B cell (primary cell): ENCODE measurements around the gene RAP1GAP2. TPM values are rescaled to one million over a fixed set of nuclear protein-coding genes. Genes with fewer than 3 reads are reported as not detected.

Experiments
- ATAC-seq: fragments of 200-7000 bp; cut with Tn5 transposase; one replicate; pipeline ENCODE4 v1.10.0; 2021; ENCODE audit warnings: low read depth, mild to moderate bottlenecking, moderate number of reproducible peaks, moderate library complexity
- CTCF ChIA-PET: fragments of 350-600 bp; sonication (Branson Sonifier 250); formaldehyde crosslinking; loops from one replicate; lab custom pipeline; 2021; ENCODE audit warnings: antibody characterized with exemption, inconsistent platforms; lab: Charles Lee
- POLR2A ChIA-PET: fragments of 350-600 bp; sonication (Branson Sonifier 250); formaldehyde crosslinking; loops from one replicate; lab custom pipeline; 2021; ENCODE audit warnings: antibody characterized with exemption; lab: Charles Lee
- DNase-seq: peaks from one replicate; pipeline ENCODE4 v3.0.0; 2013
- H2AFZ ChIP-seq: 2 replicates; pipeline ENCODE4 v1.6.1; 2012; ENCODE audit warnings: mild to moderate bottlenecking, low read depth, low read length; ENCODE audit not compliant: insufficient read depth, poor library complexity, severe bottlenecking
- H3K27ac ChIP-seq, 2 donors: 1 replicate in 1 of 2; 2 replicates in 1 of 2; pipeline ENCODE4 v1.5.1; 2012 to 2013; ENCODE audit warnings: low read length in 2 of 2, mild to moderate bottlenecking in 2 of 2, moderate library complexity in 1 of 2
- H3K27me3 ChIP-seq, 4 experiments: fragments of 200-600 bp in 1 of 4; sonication (generic) in 1 of 4; replicated peaks in 1 of 4; 1 replicate in 2 of 4; 2 replicates in 2 of 4; pipeline versions ENCODE4 v1.6.1 to v1.7.0; 2013 to 2016; ENCODE audit warnings: low read length in 3 of 4, mild to moderate bottlenecking in 2 of 4, mixed read lengths in 1 of 4, moderate library complexity in 1 of 4; ENCODE audit not compliant: insufficient read depth in 4 of 4, control insufficient read depth in 3 of 4; ENCODE audit errors: control extremely low read depth in 1 of 4
- H3K36me3 ChIP-seq, 2 experiments: replicated peaks in 1 of 2; 1 replicate in 1 of 2; 2 replicates in 1 of 2; pipeline versions ENCODE4 v1.6.1 to v1.7.1; 2013; ENCODE audit warnings: low read length in 1 of 2; ENCODE audit not compliant: insufficient read depth in 2 of 2, control insufficient read depth in 1 of 2; ENCODE audit errors: control extremely low read depth in 1 of 2, extremely low read depth in 1 of 2
- H3K4me1 ChIP-seq, 2 donors: fragments of 200-600 bp in 1 of 2; sonication (generic) in 1 of 2; 1 replicate in 1 of 2; 2 replicates in 1 of 2; pipeline versions ENCODE4 v1.5.1 to v1.6.1; 2013 to 2017; ENCODE audit warnings: low read length in 2 of 2; ENCODE audit not compliant: control insufficient read depth in 2 of 2, insufficient read depth in 2 of 2
- H3K4me2 ChIP-seq: replicated peaks from 2 replicates; pipeline ENCODE3; 2012; ENCODE audit warnings: mild to moderate bottlenecking, low read depth, low read length; ENCODE audit not compliant: poor library complexity, severe bottlenecking
- H3K4me3 ChIP-seq, 5 experiments: fragments of 200-600 bp in 1 of 5; sonication (generic) in 1 of 5; 1 replicate in 3 of 5; 2 replicates in 2 of 5; pipeline versions ENCODE4 v1.5.1 to v1.7.0; 2011 to 2016; ENCODE audit warnings: low read length in 4 of 5, mild to moderate bottlenecking in 4 of 5, low read depth in 2 of 5, control low read depth in 1 of 5, moderate library complexity in 1 of 5; ENCODE audit not compliant: insufficient read depth in 1 of 5; ENCODE audit errors: control extremely low read depth in 1 of 5, extremely low read depth in 1 of 5
- H3K79me2 ChIP-seq: fragments of 200-600 bp; sonication (generic); one replicate; pipeline ENCODE4 v1.6.0; 2016; ENCODE audit warnings: low read length; ENCODE audit not compliant: control insufficient read depth, insufficient read depth
- H3K9ac ChIP-seq: fragments of 200-600 bp; sonication (generic); 2 replicates; pipeline ENCODE4 v1.6.1; 2017; ENCODE audit warnings: mild to moderate bottlenecking, low read length, moderate library complexity
- H3K9me3 ChIP-seq, 3 donors: one replicate each; pipeline versions ENCODE4 v1.6.1 to v1.7.1; 2013; ENCODE audit warnings: low read length in 2 of 3; ENCODE audit not compliant: control insufficient read depth in 2 of 3, insufficient read depth in 1 of 3; ENCODE audit errors: control extremely low read depth in 1 of 3
- H4K20me1 ChIP-seq: 2 replicates; pipeline ENCODE4 v1.6.0; 2012; ENCODE audit warnings: mild to moderate bottlenecking, low read length; ENCODE audit not compliant: insufficient read depth, control insufficient read depth, poor library complexity, severe bottlenecking
- H3K27ac Mint-ChIP-seq: one replicate; pipeline ENCODE4 v1.8.0; 2021; ENCODE audit warnings: mixed read lengths
- H3K27me3 Mint-ChIP-seq: one replicate; pipeline ENCODE4 v1.8.0; 2021; ENCODE audit warnings: mixed read lengths
- H3K4me1 Mint-ChIP-seq: one replicate; pipeline ENCODE4 v1.8.0; 2021; ENCODE audit warnings: mixed read lengths
- H3K4me3 Mint-ChIP-seq: one replicate; pipeline ENCODE4 v1.8.0; 2021; ENCODE audit warnings: mixed read lengths
- H3K9me3 Mint-ChIP-seq: one replicate; pipeline ENCODE4 v1.8.0; 2022; ENCODE audit warnings: mixed read lengths; ENCODE audit not compliant: insufficient read depth
- EZH2 ChIP-seq: IDR thresholded peaks from 2 replicates; pipeline ENCODE4 v1.6.1; 2012; ENCODE audit warnings: borderline replicate concordance, low read depth, mild to moderate bottlenecking, moderate library complexity, low read length; ENCODE audit not compliant: insufficient read depth, poor library complexity, severe bottlenecking
- WGBS: methylation state at CpG from one replicate; pipeline ENCODE4 v1.1.5; 2013; ENCODE audit warnings: missing lambda C conversion rate; ENCODE audit not compliant: insufficient coverage; 5-methylcytosine and 5-hydroxymethylcytosine counted together
- intact Hi-C: fragments of 100-400 bp; cut with micrococcal nuclease; formaldehyde crosslinking; loops from one replicate; pipeline ENCODE4 v1.10.0; 2022
- polyA plus RNA-seq: library from polyadenylated mRNA; depleted of rRNA; stranded (reverse); fragments of >200 nt; gene quantifications from 2 replicates; pipeline ENCODE4 v1.2.3, GENCODE V29; 2012
- total RNA-seq, 2 donors: library from RNA; stranded (reverse); fragments of 120-200 nt in 1 of 2; gene quantifications; 1 replicate in 1 of 2; 2 replicates in 1 of 2; pipeline versions ENCODE4 v1.2.3 to v1.2.4, GENCODE V29; 2013 to 2022
- TF ChIP-seq, protein P1 (sequence below): fragments of 200-600 bp; IDR thresholded peaks from one replicate; pipeline ENCODE4 v1.8.0; 2022; ENCODE audit warnings: antibody characterized with exemption, mild to moderate bottlenecking

RAP1GAP2 gene
- total and polyA plus RNA-seq, 2 donors (not counting 1 experiment from before 2014, with no cell fraction given): 14.9 to 16.4 TPM

DNA sequence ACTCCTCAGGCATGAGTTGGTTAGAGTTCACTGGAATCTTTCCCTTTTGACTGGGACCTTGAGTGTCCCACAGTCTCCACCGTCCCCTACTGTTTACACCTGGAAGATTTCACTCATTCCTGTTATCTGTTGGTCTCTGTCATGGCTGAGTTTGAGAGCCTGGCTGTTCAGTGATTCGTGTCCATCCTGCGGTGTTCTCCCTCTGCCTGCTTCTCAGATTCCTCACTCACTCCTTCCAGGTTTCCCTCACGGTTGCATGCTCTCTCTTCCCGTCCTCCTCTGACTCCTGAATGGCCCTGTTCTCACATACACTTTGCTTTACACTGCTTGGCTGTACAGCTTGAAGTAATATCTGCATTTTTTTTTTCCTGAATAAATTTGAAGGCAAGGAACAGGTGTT is 242.7 kb downstream of the RAP1GAP2 start:
- Histone ChIP-seq H3K27me3 (peaks cover 0 to 9% (median 0%) of the 10 kb centered on the region in 4 experiments), H3K4me2 (no peak overlapping the region), H3K4me1 (peaks cover 6 to 9% of the 10 kb centered on the region in 2 donors), H3K9ac (no peak overlapping the region), H3K79me2 (no peaks in the 10 kb centered on the region), H3K9me3 (peaks cover 3 to 6% (median 5%) of the 10 kb centered on the region in 3 donors), H3K36me3 (no peaks in the 10 kb centered on the region), H3K27ac (no peak overlapping the region), H4K20me1 (no peaks in the 10 kb centered on the region), H2AFZ (no peak overlapping the region), H3K4me3 (no peak overlapping the region)
- 100% methylated on average over 3 of the region's 5 CpGs for WGBS
- no peak for DNase-seq
- TF ChIP-seq, protein P1, sequence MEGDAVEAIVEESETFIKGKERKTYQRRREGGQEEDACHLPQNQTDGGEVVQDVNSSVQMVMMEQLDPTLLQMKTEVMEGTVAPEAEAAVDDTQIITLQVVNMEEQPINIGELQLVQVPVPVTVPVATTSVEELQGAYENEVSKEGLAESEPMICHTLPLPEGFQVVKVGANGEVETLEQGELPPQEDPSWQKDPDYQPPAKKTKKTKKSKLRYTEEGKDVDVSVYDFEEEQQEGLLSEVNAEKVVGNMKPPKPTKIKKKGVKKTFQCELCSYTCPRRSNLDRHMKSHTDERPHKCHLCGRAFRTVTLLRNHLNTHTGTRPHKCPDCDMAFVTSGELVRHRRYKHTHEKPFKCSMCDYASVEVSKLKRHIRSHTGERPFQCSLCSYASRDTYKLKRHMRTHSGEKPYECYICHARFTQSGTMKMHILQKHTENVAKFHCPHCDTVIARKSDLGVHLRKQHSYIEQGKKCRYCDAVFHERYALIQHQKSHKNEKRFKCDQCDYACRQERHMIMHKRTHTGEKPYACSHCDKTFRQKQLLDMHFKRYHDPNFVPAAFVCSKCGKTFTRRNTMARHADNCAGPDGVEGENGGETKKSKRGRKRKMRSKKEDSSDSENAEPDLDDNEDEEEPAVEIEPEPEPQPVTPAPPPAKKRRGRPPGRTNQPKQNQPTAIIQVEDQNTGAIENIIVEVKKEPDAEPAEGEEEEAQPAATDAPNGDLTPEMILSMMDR: no peak
- no peak for TF ChIP-seq EZH2
- no peak overlapping the region for H3K27ac Mint-ChIP-seq
- intact Hi-C loops: no loop called here
- peaks cover 18% of the 10 kb centered on the region for H3K27me3 Mint-ChIP-seq
- peaks cover 13% of the 10 kb centered on the region for H3K4me1 Mint-ChIP-seq
- no peak for ATAC-seq
- ChIA-PET CTCF (no interaction called here), POLR2A (no interaction called here)
- H3K4me3 Mint-ChIP-seq: no peak overlapping the region
- peaks cover 2% of the 10 kb centered on the region for H3K9me3 Mint-ChIP-seq

DNA sequence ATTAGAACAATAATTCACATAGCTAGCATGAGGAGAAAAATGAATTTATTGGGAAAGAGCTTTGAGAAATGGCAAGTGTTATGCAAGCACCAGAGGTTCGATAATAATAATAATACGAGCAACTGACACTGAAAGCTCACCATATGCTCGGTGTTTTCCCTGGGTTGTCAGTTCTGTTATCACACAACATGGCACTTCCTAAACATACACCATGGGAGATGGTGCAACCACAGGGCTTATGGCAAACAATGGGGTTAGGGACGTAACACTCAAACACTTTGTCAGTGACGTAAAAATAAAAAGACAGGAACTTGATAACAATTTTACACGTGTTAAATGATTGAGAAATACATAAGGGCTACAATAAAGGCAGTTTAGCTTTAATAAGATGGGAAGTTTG is 243.5 kb downstream of the RAP1GAP2 start:
- TF ChIP-seq EZH2: no peak
- TF ChIP-seq, protein P1: no peak
- no peak for ATAC-seq
- DNase-seq: no peak
- peak overlapping the region; percentile 32 for H3K4me2 ChIP-seq
- H3K9ac ChIP-seq: no peak overlapping the region
- H3K4me3 ChIP-seq: no peak overlapping the region
- H2AFZ ChIP-seq: no peak overlapping the region
- POLR2A ChIA-PET: no interaction called here
- peaks cover 5% of the 10 kb centered on the region for H3K9me3 Mint-ChIP-seq
- intact Hi-C loops: no loop called here
- H3K79me2 ChIP-seq: no peaks in the 10 kb centered on the region
- H3K4me3 Mint-ChIP-seq: no peak overlapping the region
- H4K20me1 ChIP-seq: no peaks in the 10 kb centered on the region
- peaks cover 3 to 13% (median 12%) of the 10 kb centered on the region in 3 donors for H3K9me3 ChIP-seq
- peaks cover 6 to 9% of the 10 kb centered on the region in 2 donors for H3K4me1 ChIP-seq
- H3K4me1 Mint-ChIP-seq: peaks cover 13% of the 10 kb centered on the region
- H3K27ac ChIP-seq: no peak overlapping the region
- H3K27me3 Mint-ChIP-seq: peaks cover 18% of the 10 kb centered on the region
- no peak overlapping the region for H3K27ac Mint-ChIP-seq
- CTCF ChIA-PET: interaction anchor here (0.8 kb wide), 1 partner anchor 27 kb away, joined by 7 read pairs; no protein-coding TSS in a partner anchor
- peaks cover 0 to 9% (median 0%) of the 10 kb centered on the region in 4 experiments for H3K27me3 ChIP-seq
- 14% methylated on average over 2 of the region's 6 CpGs for WGBS
- no peaks in the 10 kb centered on the region for H3K36me3 ChIP-seq
